NT2/D1 (cell line): Measurements from ENCODE around the gene POU5F2.

Source experiments
- YY1 ChIP-seq: IDR thresholded peaks from 2 replicates; pipeline ENCODE4 v1.6.1; 2011; ENCODE audit not compliant: insufficient read length, insufficient read depth
- ZNF274 ChIP-seq: IDR thresholded peaks from 2 replicates; pipeline ENCODE4 v1.6.1; 2011; ENCODE audit warnings: mild to moderate bottlenecking, low read depth, low read length

- TF ChIP-seq YY1 (no peak), ZNF274 (no peak)
Observed at GRCh38 chr5:93785475-93785874, 44.1 kb upstream of the POU5F2 start.
